Stomach (tissue), 9 donors: Measurements from ENCODE around the gene TBC1D9B. TPM values are rescaled to one million over a fixed set of nuclear protein-coding genes. Genes with fewer than 3 reads are reported as not detected.

Experiments used
- DNase-seq, 2 donors: peaks; one replicate each; pipeline versions ENCODE4 v3.0.0 to v3.0.0-alpha.2; 2013 to 2019
- H3K27ac ChIP-seq, 5 donors: fragments of 200-600 bp in 4 of 5; sonication (generic) in 4 of 5; one replicate each; pipeline ENCODE4 v1.5.1; 2013 to 2019; ENCODE audit warnings: mild to moderate bottlenecking in 1 of 5, moderate library complexity in 1 of 5
- H3K27me3 ChIP-seq, 3 donors: fragments of 200-600 bp; sonication (generic); one replicate each; pipeline ENCODE4 v1.5.1; 2017 to 2019; ENCODE audit warnings: mixed run types in 1 of 3
- H3K36me3 ChIP-seq, 4 donors: fragments of 200-600 bp; sonication (generic); 1 replicate in 3 of 4; 2 replicates in 1 of 4; pipeline ENCODE4 v1.5.1; 2016 to 2019
- H3K4me1 ChIP-seq, 4 donors: fragments of 200-600 bp; sonication (generic); one replicate each; pipeline ENCODE4 v1.5.1; 2016 to 2019
- H3K4me3 ChIP-seq, 4 donors: fragments of 200-600 bp; sonication (generic) in 3 of 4; one replicate each; pipeline ENCODE4 v1.5.1; 2016 to 2019; ENCODE audit warnings: mild to moderate bottlenecking in 1 of 4
- H3K9me3 ChIP-seq, 4 donors: fragments of 200-600 bp; sonication (generic); one replicate each; pipeline ENCODE4 v1.5.1; 2016 to 2019
- EP300 ChIP-seq: sonication (generic); formaldehyde crosslinking; IDR thresholded peaks from one replicate; pipeline ENCODE4 v1.6.1; 2017; ENCODE audit warnings: antibody characterized with exemption
- POLR2A ChIP-seq, 4 donors: fragments of 450-650 bp; IDR thresholded peaks; one replicate each; pipeline ENCODE4 v1.6.1; 2016; ENCODE audit warnings: antibody characterized with exemption in 4 of 4, control low read depth in 2 of 4, mild to moderate bottlenecking in 1 of 4, moderate library complexity in 1 of 4
- POLR2AphosphoS5 ChIP-seq, 3 donors: sonication (generic); formaldehyde crosslinking; IDR thresholded peaks; one replicate each; pipeline ENCODE4 v1.6.1; 2016; ENCODE audit warnings: antibody characterized with exemption in 3 of 3
- WGBS, 5 donors: extraction: QIAGEN DNeasy Blood & Tissue Kit in 3 of 5; methylation state at CpG; one replicate each; pipeline versions ENCODE4 v1.1.5 to v1.1.7; 2013 to 2018; 5-methylcytosine and 5-hydroxymethylcytosine counted together
- intact Hi-C: fragments of 100-400 bp; cut with DNase I; formaldehyde crosslinking; loops from one replicate; pipeline ENCODE4 v1.15.1; 2023; ENCODE audit warnings: low total_unique reads
- polyA plus RNA-seq, 3 donors: library from polyadenylated mRNA; stranded (reverse); fragments of 200-250 nt; gene quantifications; one replicate each; pipeline ENCODE4 v1.2.3, GENCODE V29; 2013
- total RNA-seq, 5 donors: library from RNA; depleted of rRNA; stranded (reverse); fragments of >200 nt; gene quantifications; one replicate each; pipeline versions ENCODE4 v1.1.0 to v1.2.3, GENCODE V29; 2014 to 2016
- TF ChIP-seq, protein P1 (sequence below), 7 experiments: fragments of 450-650 bp in 4 of 7; fragments of 200-600 bp in 3 of 7; sonication (generic) in 3 of 7; IDR thresholded peaks; one replicate each; pipeline ENCODE4 v1.5.1; 2016 to 2019; ENCODE audit warnings: antibody characterized with exemption in 7 of 7, control low read depth in 2 of 7, mild to moderate bottlenecking in 1 of 7
- donor health status: healthy with polysubstance abuse.
- donor health status: Bipolar disorder and iron deficiency.
- donor health status: healthy.

TBC1D9B gene
- total and polyA plus RNA-seq, 8 donors: 29.9 to 260 (median 60.1) TPM

DNA sequence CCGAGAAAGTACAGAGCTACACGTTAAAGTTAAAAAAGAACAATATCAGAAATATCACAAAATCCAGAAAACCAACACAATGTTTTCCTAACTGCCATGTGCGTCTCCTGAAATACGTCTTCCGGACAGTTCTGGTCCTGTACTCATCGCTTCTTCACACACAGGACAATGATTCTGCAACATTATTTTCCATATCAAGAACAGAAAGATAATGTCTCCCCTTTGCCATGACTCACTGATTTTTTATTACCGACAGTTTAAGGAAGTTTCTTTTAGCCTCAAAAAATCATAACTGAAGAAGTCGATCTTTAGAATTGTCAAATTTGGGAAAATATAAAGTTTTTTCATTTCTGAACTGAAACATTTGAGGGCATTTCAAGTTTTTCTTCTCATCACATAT lies 2.5 kb downstream of the TBC1D9B start:
- peaks cover 6 to 48% (median 45%) of the 10 kb centered on the region in 4 donors for H3K36me3 ChIP-seq
- H3K27ac ChIP-seq: no peak overlapping the region
- intact Hi-C loops: no loop called here
- DNase-seq: no peak
- H3K9me3 ChIP-seq: no peaks in the 10 kb centered on the region
- WGBS, 5 donors: 85 to 91% (median 86%) methylated on average over 8 of the region's 8 CpGs
- peaks cover 12 to 30% (median 21%) of the 10 kb centered on the region in 4 donors for H3K4me1 ChIP-seq
- no peak overlapping the region for H3K4me3 ChIP-seq
- no peak for TF ChIP-seq POLR2AphosphoS5 (IDR thresholded peaks at IDR 0.05)
- TF ChIP-seq, protein P1, sequence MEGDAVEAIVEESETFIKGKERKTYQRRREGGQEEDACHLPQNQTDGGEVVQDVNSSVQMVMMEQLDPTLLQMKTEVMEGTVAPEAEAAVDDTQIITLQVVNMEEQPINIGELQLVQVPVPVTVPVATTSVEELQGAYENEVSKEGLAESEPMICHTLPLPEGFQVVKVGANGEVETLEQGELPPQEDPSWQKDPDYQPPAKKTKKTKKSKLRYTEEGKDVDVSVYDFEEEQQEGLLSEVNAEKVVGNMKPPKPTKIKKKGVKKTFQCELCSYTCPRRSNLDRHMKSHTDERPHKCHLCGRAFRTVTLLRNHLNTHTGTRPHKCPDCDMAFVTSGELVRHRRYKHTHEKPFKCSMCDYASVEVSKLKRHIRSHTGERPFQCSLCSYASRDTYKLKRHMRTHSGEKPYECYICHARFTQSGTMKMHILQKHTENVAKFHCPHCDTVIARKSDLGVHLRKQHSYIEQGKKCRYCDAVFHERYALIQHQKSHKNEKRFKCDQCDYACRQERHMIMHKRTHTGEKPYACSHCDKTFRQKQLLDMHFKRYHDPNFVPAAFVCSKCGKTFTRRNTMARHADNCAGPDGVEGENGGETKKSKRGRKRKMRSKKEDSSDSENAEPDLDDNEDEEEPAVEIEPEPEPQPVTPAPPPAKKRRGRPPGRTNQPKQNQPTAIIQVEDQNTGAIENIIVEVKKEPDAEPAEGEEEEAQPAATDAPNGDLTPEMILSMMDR (IDR thresholded peaks at IDR 0.05): no peak
- no peak for TF ChIP-seq POLR2A (IDR thresholded peaks at IDR 0.05)
- no peak for TF ChIP-seq EP300
- no peaks in the 10 kb centered on the region for H3K27me3 ChIP-seq

GRCh38 chr5:179904463-179905160 lies 3.1 kb downstream of the TBC1D9B start:
- Histone ChIP-seq H3K4me1 (peaks cover 12 to 30% (median 21%) of the 10 kb centered on the region in 4 donors), H3K4me3 (no peak overlapping the region), H3K27ac (no peak overlapping the region), H3K27me3 (no peaks in the 10 kb centered on the region), H3K9me3 (no peaks in the 10 kb centered on the region), H3K36me3 (peaks cover 6 to 54% (median 50%) of the 10 kb centered on the region in 4 donors)
- DNase-seq: no peak
- intact Hi-C loops: no loop called here
- TF ChIP-seq POLR2AphosphoS5 (IDR thresholded peaks at IDR 0.05): no peak
- TF ChIP-seq EP300: no peak
- TF ChIP-seq POLR2A (IDR thresholded peaks at IDR 0.05): no peak
- TF ChIP-seq, protein P1 (IDR thresholded peaks at IDR 0.05): no peak
- 93 to 97% (median 95%) methylated on average over 23 to 25 of the region's 25 CpGs for WGBS, 5 donors

DNA sequence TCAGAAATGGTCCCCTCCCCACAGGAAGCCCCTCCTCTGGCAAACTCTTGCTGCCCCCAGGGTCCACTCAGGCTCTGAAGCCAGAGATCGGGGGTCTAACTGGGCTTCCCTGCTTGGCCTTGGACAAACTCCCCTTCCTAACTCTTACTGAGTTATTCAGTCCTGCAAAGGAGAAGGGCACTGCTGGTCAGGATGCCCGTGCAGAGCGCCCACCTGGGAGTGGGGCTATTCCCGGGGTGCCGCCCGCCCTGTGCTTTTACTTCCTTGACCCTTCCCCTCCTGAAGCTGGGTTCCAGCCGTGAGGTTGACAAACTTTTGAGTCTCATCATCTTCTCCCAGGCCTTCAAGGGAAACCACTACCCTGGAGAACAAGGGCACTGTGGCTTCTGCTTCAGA lies 4.9 kb downstream of the TBC1D9B start:
- TF ChIP-seq, protein P1 (IDR thresholded peaks at IDR 0.05): no peak
- TF ChIP-seq EP300: no peak
- TF ChIP-seq POLR2A (IDR thresholded peaks at IDR 0.05): no peak
- TF ChIP-seq POLR2AphosphoS5 (IDR thresholded peaks at IDR 0.05): no peak
- Histone ChIP-seq H3K4me3 (no peak overlapping the region), H3K4me1 (peaks cover 6 to 20% (median 13%) of the 10 kb centered on the region in 4 donors), H3K27ac (no peak overlapping the region), H3K27me3 (no peaks in the 10 kb centered on the region), H3K36me3 (peaks cover 19 to 72% (median 69%) of the 10 kb centered on the region in 4 donors), H3K9me3 (no peaks in the 10 kb centered on the region)
- intact Hi-C loops: no loop called here
- 94 to 98% (median 95%) methylated on average over 6 to 7 of the region's 7 CpGs for WGBS, 5 donors
- DNase-seq: no peak

GRCh38 chr5:179901915-179902762 lies 5.6 kb downstream of the TBC1D9B start:
- Histone ChIP-seq H3K4me1 (peaks cover 6 to 19% (median 13%) of the 10 kb centered on the region in 4 donors), H3K9me3 (no peaks in the 10 kb centered on the region), H3K4me3 (no peak overlapping the region), H3K27me3 (no peaks in the 10 kb centered on the region), H3K27ac (no peak overlapping the region), H3K36me3 (peaks cover 24 to 79% (median 75%) of the 10 kb centered on the region in 4 donors)
- no peak for DNase-seq
- intact Hi-C loops: no loop called here
- TF ChIP-seq, protein P1 (IDR thresholded peaks at IDR 0.05): no peak
- TF ChIP-seq POLR2AphosphoS5 (IDR thresholded peaks at IDR 0.05): no peak
- 87 to 95% (median 94%) methylated on average over 12 to 15 of the region's 15 CpGs for WGBS, 5 donors
